CD4-positive, alpha-beta T cell treated with Interleukin-6 at 100 ng/mL for 8 hours (primary cell): ENCODE data around the gene GHRHR.
A peak's percentile ranks its signal among the peaks of the same experiment; 100 is the strongest.

Source experiments
- DNase-seq: peaks from one replicate; pipeline ENCODE4 v3.0.0-alpha.2; 2020; ENCODE audit warnings: mixed read lengths, low spot score

Gene GHRHR

GRCh38 chr7:30928254-30928872, 35.4 kb upstream of the GHRHR start:
- no peak for DNase-seq

GRCh38 chr7:30929686-30930085, 34.1 kb upstream of the GHRHR start:
- DNase-seq, result no peak

GRCh38 chr7:30930621-30931020, 33.1 kb upstream of the GHRHR start:
- no peak for DNase-seq

- DNase-seq, result no peak
Observed at GRCh38 chr7:30931161-30931928, 32.4 kb upstream of the GHRHR start.

- DNase-seq, result no peak
Observed at GRCh38 chr7:30931929-30932540, 31.7 kb upstream of the GHRHR start.

- no peak for DNase-seq
Observed at GRCh38 chr7:30932562-30932961, 31.2 kb upstream of the GHRHR start.

- DNase-seq, result no peak
Observed at GRCh38 chr7:30933124-30933974, 30.4 kb upstream of the GHRHR start.

GRCh38 chr7:30934225-30934624, 29.5 kb upstream of the GHRHR start:
- DNase-seq, result no peak

GRCh38 chr7:30934732-30935568, 28.8 kb upstream of the GHRHR start:
- no peak for DNase-seq

- DNase-seq, result no peak
Observed at GRCh38 chr7:30935569-30935877, 28.2 kb upstream of the GHRHR start.

- DNase-seq, result no peak
Observed at GRCh38 chr7:30936650-30937245, 27.0 kb upstream of the GHRHR start.

GRCh38 chr7:30937416-30937815, 26.3 kb upstream of the GHRHR start:
- no peak for DNase-seq

- peak; percentile 42 for DNase-seq
Observed at GRCh38 chr7:30938435-30939316, 25.1 kb upstream of the GHRHR start.

GRCh38 chr7:30941582-30942323, 22.0 kb upstream of the GHRHR start:
- DNase-seq, result no peak

- no peak for DNase-seq
Observed at GRCh38 chr7:30950197-30950596, 13.6 kb upstream of the GHRHR start.

- no peak for DNase-seq
Observed at GRCh38 chr7:30954914-30955313, 8.8 kb upstream of the GHRHR start.

GRCh38 chr7:30956704-30957103, 7.0 kb upstream of the GHRHR start:
- DNase-seq, result no peak

- no peak for DNase-seq
Observed at GRCh38 chr7:30965372-30965771, 1.6 kb downstream of the GHRHR start.

- DNase-seq, result no peak
Observed at GRCh38 chr7:30965883-30966282, 2.1 kb downstream of the GHRHR start.

GRCh38 chr7:30968294-30968693, 4.5 kb downstream of the GHRHR start:
- DNase-seq, result no peak
